Fibroblast of pulmonary artery (primary cell): ENCODE results near the gene ABI3BP.
"Not testable (repeated sequence)": the region's sequence is repeated elsewhere in the genome, so short reads cannot be mapped to it uniquely, and the experiment has no call there.

Experiments used
- DNase-seq: peaks from one replicate; pipeline ENCODE4 v3.0.0-alpha.2; 2010; ENCODE audit warnings: low read depth
- H3K4me3 ChIP-seq: replicated peaks from 2 replicates; pipeline ENCODE4 v1.5.1; 2011; ENCODE audit warnings: low read depth, mild to moderate bottlenecking, control low read depth, low read length, moderate library complexity
- CTCF ChIP-seq: IDR thresholded peaks from 2 replicates; pipeline ENCODE4 v1.5.1; 2011; ENCODE audit warnings: mild to moderate bottlenecking, control low read depth, low read length, inconsistent platforms; ENCODE audit errors: missing control alignments

Gene ABI3BP

GRCh38 chr3:100954990-100955389 is 38.2 kb downstream of the ABI3BP start:
- H3K4me3 ChIP-seq, result no peak overlapping the region
- DNase-seq, result peak; percentile 78

GRCh38 chr3:100954199-100954935 is 38.9 kb downstream of the ABI3BP start:
- no peak for DNase-seq
- no peak overlapping the region for H3K4me3 ChIP-seq
- no peak for TF ChIP-seq CTCF

More at GRCh38 chr3:100954990-100955389, 38.2 kb downstream of the ABI3BP start:
- TF ChIP-seq CTCF, result no peak

- no peak for TF ChIP-seq CTCF
- no peak for DNase-seq
- no peak overlapping the region for H3K4me3 ChIP-seq
Observed at GRCh38 chr3:100953103-100953502, 40.1 kb downstream of the ABI3BP start.

GRCh38 chr3:100947119-100947518 is 46.1 kb downstream of the ABI3BP start:
- no peak for DNase-seq
- no peak for TF ChIP-seq CTCF
- H3K4me3 ChIP-seq, result no peak overlapping the region

- not testable (repeated sequence) for H3K4me3 ChIP-seq, DNase-seq
Observed at GRCh38 chr3:100946096-100946495, 47.1 kb downstream of the ABI3BP start.

GRCh38 chr3:100941451-100941850 is 51.8 kb downstream of the ABI3BP start:
- H3K4me3 ChIP-seq, result no peak overlapping the region
- TF ChIP-seq CTCF, result no peak
- no peak for DNase-seq

GRCh38 chr3:100941041-100941440 is 52.2 kb downstream of the ABI3BP start:
- no peak for DNase-seq
- TF ChIP-seq CTCF, result no peak
- no peak overlapping the region for H3K4me3 ChIP-seq
